Activated gamma-delta T cell treated with anti-CD3 and anti-CD28 coated beads, Interleukin-2, amount 50 U/mL, for 16 hours (primary cell): ENCODE data around the gene RNF114.
"Not testable (repeated sequence)": the region's sequence is repeated elsewhere in the genome, so short reads cannot be mapped to it uniquely, and the experiment has no call there.

Experiments
- DNase-seq: peaks from one replicate; pipeline ENCODE4 v3.0.0-alpha.2; 2020; ENCODE audit warnings: low read depth

Gene RNF114

DNA sequence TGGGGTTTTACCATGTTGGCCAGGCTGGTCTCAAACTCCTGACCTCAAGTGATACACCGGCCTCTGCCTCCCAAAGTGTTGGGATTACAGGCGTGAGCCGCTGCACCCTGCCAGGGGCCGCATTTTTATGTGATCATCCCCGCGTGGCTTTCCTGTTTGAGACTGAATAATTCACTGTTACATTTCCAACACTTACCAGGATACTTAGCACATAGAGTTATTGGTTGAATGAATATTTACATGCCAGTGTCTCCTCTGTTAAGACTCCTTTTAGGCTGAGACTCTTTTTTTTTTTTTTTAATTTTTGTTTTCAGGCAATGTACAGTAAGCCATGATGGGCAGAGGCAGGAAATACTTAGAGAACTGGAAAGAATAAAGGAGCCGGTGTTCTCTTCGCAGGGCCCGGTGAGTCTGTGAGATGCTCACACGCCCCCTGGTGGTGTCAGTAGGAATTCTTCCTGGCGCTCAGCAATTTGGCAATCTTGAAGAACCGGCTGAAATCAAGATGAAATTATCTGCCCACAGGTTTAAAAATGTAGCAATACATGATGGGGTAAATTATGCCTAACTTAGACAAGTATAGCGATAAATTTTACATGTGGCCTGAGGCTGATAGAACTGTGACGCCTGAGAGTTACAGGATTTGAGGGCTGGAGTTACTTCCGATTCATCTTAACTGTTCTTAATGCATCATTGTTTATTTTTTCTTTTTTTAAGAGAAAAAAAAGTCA lies 7.6 kb upstream of the RNF114 start:
- peak; percentile 72 for DNase-seq

DNA sequence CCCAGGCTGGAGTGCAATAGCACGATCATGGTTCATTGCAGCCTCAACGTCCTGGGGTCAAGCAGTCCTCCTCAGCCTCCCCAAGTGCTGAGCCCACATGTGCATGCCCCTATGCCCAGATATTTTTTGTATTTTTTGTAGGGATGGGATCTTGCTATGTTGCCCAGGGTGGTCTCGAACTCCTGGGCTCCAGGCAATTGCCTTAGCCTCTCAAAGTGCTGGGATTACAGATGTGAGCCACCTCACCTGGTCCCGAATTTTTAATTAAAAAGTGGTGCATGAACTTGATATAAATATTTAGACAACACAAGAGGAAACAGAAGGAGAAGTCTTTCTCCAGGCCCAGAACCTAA lies 7.1 kb upstream of the RNF114 start:
- DNase-seq, result no peak

DNA sequence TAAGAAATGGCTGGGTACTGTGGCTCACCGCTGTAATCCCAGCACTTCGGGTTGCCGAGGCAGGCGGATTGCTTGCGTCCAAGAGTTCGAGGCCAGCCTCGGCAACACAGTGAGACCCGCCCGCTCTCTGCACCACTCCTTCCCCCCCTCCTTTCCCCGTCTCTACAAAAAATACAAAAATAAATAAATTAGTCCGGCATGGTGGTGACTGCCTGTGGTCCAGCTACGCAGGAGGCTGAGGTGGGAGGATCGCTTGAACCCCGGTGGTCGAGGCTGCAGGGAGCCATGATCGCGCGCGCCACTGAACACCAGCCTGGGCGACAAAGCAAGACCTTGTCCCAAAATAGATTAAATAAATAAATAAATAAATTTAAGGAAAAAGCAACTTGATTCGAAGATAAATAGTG lies 448 bp upstream of the RNF114 start:
- DNase-seq, result no peak

DNA sequence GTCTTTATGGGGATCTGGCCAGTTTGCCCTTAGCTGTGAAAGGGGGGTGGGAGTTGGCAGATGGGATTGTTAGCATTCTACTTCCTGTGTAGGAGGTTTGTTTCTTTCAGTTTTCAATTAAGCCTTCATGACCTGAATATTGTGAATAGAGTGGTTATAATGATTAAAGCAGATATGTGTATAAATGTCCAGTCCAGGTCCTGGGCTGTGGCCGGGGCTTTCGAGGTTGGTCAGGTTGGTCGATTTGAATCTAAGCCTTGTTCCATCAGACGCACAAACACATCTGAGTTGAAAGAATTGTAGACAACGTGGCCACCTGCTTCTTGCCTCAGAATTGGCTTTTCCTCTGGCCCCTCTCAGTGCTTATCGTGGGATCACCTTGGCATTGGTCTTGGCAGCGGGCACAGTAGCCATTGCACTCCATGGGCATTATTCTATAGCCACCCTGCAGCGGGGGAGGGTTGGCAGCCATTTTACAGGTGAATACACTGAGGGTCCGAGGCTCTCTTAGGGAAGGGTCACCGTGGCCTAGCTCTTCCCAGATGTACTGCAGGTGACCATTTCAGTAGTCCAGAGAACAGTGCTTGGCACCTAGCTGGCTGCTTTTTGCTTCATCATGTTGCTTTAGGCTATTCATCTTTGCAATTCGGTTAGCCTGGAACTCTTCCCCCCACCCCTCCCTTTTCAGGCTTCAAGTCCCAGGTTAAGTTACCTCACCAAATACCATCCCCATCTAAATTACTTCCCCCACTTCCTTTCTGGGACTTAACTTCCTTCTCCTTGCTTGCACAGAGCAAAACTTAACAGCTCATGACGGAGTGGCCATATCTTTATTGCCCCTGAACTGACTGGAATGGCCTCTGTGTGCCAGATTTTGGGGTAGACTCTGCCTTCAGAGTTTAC lies 1.1 kb downstream of the RNF114 start:
- DNase-seq, result no peak

DNA sequence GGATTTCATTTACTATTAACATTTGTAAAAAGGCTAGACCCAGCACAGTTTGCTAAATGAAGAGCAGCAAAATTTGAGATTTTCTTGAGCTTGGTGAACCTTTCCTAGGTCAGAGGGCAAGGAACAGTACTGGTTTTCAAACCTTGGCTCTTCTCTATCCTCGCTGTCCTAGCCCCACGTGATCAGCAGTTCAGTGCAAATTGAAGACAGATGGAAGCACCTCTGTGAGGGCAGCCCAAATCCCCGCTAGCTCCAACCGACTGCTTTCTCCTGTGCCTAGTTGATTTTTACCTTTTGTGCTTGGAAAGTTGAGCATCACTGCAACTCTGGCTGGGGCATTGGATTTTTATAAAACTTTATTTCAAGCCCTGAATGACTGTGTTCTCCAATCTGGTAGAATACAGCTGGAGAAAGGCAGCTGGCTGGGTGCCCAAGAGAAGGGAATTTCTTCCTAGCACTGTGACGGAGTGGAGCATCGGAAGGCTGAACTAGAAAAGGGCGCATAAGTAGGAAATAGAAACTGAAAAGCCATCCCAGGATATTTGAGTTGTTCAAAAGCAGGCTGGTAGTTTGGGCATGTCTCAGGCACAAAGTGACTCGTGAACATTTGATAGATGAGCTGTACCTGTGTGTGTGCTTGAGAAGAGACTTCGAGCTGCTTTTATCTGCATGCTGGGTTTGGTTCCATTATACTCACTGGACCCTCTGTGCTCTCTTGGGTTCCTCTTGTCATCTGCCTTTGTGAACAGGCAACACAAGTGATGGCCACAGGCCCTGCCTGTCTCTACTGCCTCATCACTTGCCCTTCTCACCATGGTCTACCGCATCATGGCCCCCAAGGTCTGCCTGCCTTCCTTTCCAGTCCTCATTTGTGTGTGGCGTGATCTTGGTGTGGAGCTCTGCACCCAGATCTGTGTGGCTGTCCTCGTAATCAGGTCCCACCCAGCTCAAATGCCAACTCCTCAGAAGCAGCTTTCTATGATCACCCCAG lies 2.3 kb downstream of the RNF114 start:
- no peak for DNase-seq

DNA sequence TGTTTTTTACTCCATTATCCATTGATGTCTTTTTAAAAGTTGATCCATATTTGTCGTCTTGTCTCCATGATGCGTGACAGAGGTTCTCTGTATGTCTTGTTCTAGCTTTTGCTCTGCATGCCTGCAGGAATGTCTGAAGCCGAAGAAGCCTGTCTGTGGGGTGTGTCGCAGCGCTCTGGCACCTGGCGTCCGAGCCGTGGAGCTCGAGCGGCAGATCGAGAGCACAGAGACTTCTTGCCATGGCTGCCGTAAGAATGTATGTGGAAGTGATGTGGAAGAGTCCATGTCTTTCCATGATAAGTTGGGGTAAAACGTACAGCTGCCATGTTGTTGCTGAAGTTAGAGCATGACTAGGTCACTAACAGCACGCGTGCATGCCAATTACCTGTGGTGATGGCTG lies 5.3 kb downstream of the RNF114 start:
- no peak for DNase-seq

DNA sequence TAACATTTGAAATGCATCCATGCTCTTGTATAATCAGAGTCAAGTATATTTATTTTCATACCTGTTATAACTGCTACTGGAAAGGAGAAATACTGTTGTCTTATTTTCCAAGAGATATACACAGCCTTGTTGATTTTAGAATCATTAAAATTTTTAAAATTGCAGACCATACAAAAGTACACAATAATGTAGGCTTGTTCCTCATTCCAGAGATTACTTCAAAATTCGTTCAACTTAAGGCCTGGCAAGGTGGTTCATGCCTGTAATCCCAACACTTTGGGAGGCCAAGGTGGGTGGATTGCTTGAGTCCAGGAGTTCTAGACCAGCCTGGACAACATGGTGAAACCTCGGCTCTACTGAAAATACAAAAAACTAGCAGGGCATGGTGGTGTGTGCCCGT lies 6.1 kb downstream of the RNF114 start:
- DNase-seq, result no peak

DNA sequence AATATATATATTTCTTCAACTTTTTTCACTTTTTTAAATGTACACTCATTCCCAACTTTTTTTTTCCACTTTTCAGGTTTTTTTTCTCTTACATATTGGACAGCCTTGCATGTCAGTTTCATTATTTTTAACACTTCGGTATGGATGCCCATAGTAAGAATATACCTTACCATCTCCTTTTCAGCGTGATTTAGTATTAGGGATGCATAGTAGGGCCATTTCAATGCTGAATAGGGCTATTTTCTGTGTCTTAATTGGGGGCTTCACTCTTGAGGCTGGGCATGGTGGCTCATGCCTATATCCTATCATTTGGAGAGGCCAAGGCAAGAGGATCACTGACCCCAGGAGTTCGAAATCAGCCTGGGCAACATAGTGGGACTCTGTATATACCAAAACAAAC lies 6.7 kb downstream of the RNF114 start:
- no peak for DNase-seq

DNA sequence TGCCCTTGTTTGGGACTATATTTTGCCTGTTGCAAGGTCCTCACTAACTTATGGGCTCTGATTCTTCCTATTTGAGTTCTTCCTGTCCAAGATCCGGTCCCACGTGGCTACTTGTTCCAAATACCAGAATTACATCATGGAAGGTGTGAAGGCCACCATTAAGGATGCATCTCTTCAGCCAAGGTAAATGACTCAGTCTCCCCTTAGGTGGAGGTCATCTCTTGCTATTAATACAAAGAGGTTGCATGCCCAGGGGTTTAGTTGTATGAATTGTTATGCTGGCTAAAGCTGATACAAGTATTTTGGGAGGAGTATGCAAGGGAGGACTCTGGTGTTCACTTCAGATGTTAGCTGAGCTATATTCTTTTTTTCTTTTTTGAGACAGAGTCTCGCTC lies 9.1 kb downstream of the RNF114 start:
- DNase-seq, result no peak

DNA sequence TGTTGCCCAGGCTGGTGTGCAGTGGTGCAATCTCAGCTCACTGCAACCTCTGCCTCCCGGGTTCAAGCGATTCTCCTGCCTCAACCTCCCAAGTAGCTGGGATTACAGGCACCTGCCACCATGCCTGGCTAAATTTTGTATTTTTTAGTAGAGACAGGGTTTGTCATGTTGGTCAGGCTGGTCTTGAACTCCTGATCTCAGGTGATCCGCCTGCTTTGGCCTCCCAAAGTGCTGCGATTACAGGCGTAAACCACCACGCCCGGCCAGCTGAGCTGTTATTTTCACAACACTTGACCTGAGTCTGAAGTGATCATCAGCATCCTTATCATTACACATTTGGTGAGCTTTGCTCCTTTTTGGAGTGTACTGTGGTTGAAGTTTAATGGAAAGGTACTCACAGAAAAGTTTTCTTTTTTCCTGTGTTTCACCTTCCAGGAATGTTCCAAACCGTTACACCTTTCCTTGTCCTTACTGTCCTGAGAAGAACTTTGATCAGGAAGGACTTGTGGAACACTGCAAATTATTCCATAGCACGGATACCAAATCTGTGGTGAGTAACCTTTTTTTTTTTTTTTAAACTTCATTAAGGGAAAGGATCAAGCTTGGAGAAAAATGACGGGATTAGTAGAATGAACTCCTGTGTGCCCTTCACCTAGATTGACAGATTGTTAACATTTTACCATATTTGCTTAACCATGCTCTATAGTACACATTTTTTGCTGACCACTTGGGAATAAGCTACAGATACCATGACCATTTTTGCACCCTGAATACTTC lies 9.7 kb downstream of the RNF114 start:
- no peak for DNase-seq

DNA sequence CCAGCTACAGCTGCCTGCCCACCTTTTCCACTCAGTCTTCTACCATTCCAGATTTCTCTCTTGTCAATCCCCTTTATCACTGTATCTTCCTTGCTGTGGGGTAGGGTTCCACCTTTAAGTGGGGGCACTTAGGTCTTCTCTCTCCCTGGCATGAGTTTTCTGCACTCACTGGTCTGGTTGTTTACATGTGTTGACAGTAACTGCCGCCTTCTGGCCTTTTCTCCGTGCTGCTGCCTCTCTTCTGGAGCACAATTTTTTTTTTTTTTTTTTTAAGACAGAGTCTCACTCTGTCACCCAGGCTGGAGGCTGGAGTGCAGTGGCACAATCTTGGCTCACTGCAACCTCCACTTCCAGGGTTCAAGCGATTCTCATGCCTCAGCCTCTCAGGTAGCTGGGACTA lies 12.0 kb downstream of the RNF114 start:
- no peak for DNase-seq

DNA sequence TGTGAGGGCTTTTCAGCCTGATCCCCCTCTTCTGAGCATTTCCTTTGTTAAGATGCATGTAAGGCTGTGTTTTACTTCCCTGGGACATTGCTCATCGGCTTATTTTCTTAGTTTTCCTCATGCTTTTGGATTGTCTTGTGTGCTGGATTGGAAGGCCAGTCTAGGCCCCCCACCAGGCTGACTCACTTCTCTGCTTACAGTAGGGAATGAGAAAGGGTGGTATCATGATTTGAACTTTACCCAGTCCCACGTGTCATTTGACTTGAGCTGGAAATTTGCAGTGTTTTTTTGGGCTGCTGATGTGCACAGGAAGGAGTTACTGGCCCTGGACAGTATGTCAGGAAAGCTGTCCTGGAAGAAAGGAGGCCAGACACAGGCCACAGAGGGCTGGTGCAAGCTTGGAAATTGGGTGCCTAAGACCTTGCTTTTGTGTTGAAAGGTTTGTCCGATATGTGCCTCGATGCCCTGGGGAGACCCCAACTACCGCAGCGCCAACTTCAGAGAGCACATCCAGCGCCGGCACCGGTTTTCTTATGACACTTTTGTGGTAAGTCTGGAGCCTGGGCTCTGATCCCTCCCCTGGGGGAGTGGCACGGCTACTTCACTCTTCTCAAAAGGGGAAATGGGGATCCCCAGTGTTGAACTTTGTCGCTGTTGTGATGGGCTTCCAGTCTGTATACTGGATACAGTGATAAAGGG lies 12.8 kb downstream of the RNF114 start:
- DNase-seq, result no peak

DNA sequence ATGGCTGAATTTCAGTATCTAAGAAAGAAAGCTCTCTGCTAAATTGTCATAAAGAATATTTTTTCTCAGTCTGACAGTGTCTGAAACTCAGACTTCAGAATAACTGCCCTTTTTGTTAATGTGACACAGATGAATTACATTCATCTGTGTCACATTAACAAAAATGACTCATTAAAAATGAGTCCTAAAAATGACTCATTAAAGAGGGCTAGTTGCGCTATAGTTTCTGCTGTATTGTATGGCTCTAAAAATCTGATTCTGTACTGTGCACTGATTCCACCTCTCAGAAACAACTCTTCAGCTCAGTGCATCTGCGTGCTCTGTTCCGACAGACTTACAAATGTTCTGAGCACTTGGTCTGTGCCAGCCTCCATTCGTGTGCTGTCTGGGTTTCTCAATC lies 15.0 kb downstream of the RNF114 start:
- no peak for DNase-seq

DNA sequence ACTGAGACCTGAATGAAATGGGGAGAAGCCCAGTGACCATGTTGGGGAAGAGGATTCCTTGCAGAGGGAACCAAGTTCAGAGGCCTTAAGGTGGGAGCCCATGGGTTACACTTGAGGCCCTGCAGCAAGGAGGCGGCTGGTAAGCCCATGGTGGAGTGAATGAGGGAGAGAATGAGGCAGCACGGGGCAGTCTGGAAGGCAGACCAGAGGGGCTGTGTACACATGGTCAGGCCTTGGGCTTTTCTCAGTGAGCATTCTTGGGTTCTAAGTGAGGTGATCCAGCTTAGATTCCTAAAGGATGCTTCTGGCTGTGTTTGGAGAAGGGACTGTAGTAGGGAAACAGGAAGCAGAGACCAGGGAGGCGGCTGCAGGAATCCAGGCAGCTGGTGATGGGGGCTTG lies 19.0 kb downstream of the RNF114 start:
- DNase-seq, result no peak

DNA sequence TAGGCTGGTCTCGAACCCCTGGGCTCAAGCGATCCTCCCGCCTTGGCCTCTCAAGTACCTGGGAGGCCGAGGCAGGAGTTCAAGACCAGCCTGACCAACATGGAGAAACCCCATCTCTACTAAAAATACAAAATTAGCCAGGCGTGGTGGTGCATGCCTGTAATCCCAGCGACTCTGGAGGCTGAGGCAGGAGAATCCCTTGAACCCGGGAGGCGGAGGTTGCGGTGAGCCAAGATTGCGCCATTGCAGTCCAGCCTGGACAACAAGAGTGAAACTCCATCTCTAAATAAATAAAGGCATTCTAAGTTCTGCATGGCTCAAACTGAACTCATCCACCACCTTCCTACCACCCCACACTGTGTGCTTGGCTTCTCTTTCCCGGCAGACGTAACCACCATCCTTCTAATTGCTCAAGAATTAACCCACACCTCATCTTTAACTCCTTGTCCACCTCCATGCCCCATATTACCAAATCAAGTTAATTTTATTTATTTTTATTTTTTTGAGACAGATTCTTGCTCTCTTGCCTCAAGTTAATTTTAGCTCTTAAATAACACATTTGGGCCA lies 19.7 kb downstream of the RNF114 start:
- not testable (repeated sequence) for DNase-seq

DNA sequence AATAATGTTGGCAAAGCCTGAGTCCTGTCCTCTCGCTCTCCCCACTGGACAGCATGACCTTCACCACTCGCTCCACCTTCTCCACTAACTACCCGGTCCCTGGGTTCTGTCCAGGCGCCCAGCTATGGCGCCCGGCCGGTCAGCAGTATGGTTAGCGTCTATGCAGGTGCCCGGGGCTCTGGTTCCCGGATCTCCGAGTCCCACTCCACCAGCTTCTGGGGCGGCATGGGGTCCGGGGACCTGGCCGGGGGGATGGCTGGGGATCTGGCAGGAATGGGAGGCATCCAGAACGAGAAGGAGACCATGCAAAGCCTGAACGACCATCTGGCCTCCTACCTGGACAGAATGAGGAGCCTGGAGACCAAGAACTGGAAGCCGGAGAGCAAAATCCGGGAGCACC lies 20.5 kb downstream of the RNF114 start:
- no peak for DNase-seq

DNA sequence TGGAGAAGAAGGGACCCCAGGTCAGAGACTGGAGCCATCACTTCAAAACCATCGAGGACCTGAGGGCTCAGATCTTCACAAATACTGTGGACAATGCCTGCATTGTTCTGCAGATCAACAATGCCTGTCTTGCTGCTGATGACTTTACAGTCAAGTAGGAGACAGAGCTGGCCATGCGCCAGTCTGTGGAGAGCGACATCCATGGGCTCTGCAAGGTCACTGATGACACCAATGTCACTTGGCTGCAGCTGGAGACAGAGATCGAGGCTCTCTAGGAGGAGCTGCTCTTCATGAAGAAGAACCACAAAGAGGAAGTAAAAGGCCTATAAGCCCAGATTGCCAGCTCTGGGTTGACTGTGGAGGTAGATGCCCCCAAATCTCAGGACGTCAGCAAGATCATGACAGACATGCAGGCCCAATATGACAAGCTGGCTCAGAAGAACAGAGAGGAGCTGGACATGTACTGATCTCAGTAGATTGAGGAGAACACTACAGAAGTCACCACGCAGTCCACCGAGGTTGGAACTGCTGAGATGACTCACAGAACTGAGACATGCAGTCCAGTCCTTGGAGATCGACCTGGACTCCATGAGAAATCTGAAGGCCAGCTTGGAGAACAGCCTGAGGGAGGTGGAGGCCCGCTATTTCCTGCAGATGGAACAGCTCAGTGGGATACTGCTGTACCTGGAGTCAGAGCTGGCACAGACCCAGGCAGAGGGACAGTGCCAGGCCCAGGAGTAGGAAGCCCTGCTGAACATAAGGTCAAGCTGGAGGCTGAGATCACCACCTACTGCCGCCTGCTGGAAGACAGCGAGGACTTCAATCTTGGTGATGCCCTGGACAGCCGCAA lies 21.1 kb downstream of the RNF114 start:
- not testable (repeated sequence) for DNase-seq

DNA sequence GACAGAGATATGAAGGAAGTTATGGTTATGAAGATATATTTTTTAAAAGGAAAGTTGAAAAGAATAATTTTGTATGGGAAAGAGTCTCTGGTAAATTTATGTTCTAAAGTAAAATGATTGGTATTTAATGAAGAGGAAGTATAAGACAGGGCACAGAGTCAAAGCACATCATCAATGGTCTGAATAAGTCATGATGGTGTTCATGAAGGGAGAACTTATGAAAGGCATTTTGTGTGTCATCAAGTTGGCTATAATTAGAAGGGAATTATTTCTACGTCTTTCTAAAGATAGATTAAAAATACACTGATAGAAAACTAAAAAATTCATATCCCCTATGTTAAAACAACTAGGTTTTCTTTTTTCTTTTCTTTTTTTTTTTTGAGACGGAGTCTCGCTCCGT lies 25.2 kb downstream of the RNF114 start:
- no peak for DNase-seq

DNA sequence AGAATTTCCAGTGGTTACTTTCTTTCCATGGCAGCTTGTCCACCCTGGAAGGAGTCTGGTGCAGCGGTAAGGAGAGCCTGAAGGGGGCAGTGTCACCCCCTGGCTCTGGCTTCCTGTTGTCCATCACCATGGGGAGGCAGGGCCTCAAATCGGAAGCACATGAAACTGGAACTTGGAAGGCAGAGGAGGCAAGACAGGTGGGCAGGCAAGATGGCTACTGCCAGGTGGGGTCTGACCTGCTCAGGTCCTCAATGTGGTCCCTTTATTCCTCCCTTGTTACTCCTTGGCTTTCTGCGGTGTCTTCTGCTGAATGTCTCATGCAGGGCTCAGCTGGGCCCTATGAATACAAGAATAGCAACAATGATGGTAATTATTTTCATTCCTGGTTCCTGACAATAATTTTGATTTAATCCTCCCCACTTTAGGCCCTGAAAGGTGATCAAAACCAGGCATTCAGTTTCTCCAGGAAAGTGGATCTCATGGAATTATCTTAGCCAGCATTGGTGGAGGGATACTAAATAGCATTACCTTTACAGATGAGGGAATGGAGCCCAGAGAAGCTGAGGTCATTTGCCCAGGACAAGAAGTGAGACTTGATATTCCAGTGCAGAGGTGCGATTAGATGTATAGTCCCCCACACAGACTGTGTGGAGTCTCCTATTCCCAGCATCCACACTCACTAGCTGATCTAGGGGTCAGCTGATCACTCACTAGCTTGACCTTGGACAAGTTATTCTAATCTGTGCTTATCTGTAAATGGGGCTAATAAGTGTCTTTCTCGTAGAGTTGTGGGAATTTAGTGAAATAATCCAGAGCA lies 29.0 kb downstream of the RNF114 start:
- no peak for DNase-seq
